ENCODE measurements around the gene PCDHA12.

GRCh38 chr5:140857177-140857986 lies 17.7 kb upstream of the PCDHA12 start:
- TF ChIP-seq CTCF (IDR thresholded peaks at IDR 0.05; ENCODE audit: low read length) (no peak), EZH2 (IDR thresholded peaks at IDR 0.05; ENCODE audit: borderline replicate concordance, low read length) (no peak)
